ENCODE data around the gene TIPARP. TPM values are rescaled to one million over a fixed set of nuclear protein-coding genes. Genes with fewer than 3 reads are reported as not detected.

Gene TIPARP
- total and polyA plus RNA-seq, 2 donors (not counting 1 experiment from before 2014, with no cell fraction given), result 8.6 to 22.1 TPM

- no peaks in the 10 kb centered on the region for H3K27me3 ChIP-seq (ENCODE audit: control insufficient read depth, insufficient read depth, low read length)
- no peak overlapping the region for H3K4me3 ChIP-seq (replicated peaks in 1 of 4; ENCODE audit: control extremely low read depth in 1 of 4, insufficient read depth in 1 of 4, low read depth in 3 of 4, low read length in 4 of 4)
- H3K4me1 ChIP-seq (ENCODE audit: control insufficient read depth, extremely low read depth, insufficient read depth, low read length), result peaks cover 2% of the 10 kb centered on the region
- DNase-seq (ENCODE audit: low read depth in 2 of 2), result peak in 1 of 2 donors; percentile 55
- H3K9ac ChIP-seq (ENCODE audit: insufficient read depth, low read length), result no peak overlapping the region
- H3K9me3 ChIP-seq (ENCODE audit: control insufficient read depth, insufficient read depth, low read depth, low read length), result no peaks in the 10 kb centered on the region
- no peak overlapping the region for H3K27ac ChIP-seq (ENCODE audit: insufficient read depth, low read length)
- TF ChIP-seq CTCF (conservative IDR thresholded peaks at IDR 0.05 in 1 of 2, IDR thresholded peaks at IDR 0.05 in 1 of 2; ENCODE audit: low read depth in 1 of 2, low read length in 2 of 2) (no peak), EZH2 (IDR thresholded peaks at IDR 0.05; ENCODE audit: low read length, missing control alignments) (no peak)
- no peak overlapping the region for H3K4me2 ChIP-seq (ENCODE audit: extremely low read depth, insufficient read depth, low read length)
- no peaks in the 10 kb centered on the region for H3K36me3 ChIP-seq (ENCODE audit: control insufficient read depth, insufficient read depth, low read length)
- no peak overlapping the region for H2AFZ ChIP-seq (ENCODE audit: low read length)
- no peaks in the 10 kb centered on the region for H3K79me2 ChIP-seq (ENCODE audit: control insufficient read depth, insufficient read depth, low read length)
- no peaks in the 10 kb centered on the region for H4K20me1 ChIP-seq (ENCODE audit: control insufficient read depth, extremely low read depth, insufficient read depth, low read length)
Observed at GRCh38 chr3:156630773-156631093, 43.7 kb upstream of the TIPARP start.

- H3K79me2 ChIP-seq (ENCODE audit: control insufficient read depth, insufficient read depth, low read length), result no peaks in the 10 kb centered on the region
- H3K9me3 ChIP-seq (ENCODE audit: control insufficient read depth, insufficient read depth, low read depth, low read length), result no peaks in the 10 kb centered on the region
- H4K20me1 ChIP-seq (ENCODE audit: control insufficient read depth, extremely low read depth, insufficient read depth, low read length), result no peaks in the 10 kb centered on the region
- no peak overlapping the region for H3K4me2 ChIP-seq (ENCODE audit: extremely low read depth, insufficient read depth, low read length)
- H3K9ac ChIP-seq (ENCODE audit: insufficient read depth, low read length), result no peak overlapping the region
- no peak overlapping the region for H3K27ac ChIP-seq (ENCODE audit: insufficient read depth, low read length)
- no peaks in the 10 kb centered on the region for H3K36me3 ChIP-seq (ENCODE audit: control insufficient read depth, insufficient read depth, low read length)
- TF ChIP-seq EZH2 (IDR thresholded peaks at IDR 0.05; ENCODE audit: low read length, missing control alignments) (no peak), CTCF (conservative IDR thresholded peaks at IDR 0.05 in 1 of 2, IDR thresholded peaks at IDR 0.05 in 1 of 2; ENCODE audit: low read depth in 1 of 2, low read length in 2 of 2) (no peak)
- H3K4me1 ChIP-seq (ENCODE audit: control insufficient read depth, extremely low read depth, insufficient read depth, low read length), result peaks cover 2% of the 10 kb centered on the region
- no peak overlapping the region for H2AFZ ChIP-seq (ENCODE audit: low read length)
- DNase-seq (ENCODE audit: low read depth in 2 of 2), result no peak
- no peaks in the 10 kb centered on the region for H3K27me3 ChIP-seq (ENCODE audit: control insufficient read depth, insufficient read depth, low read length)
- H3K4me3 ChIP-seq (replicated peaks in 1 of 4; ENCODE audit: control extremely low read depth in 1 of 4, insufficient read depth in 1 of 4, low read depth in 3 of 4, low read length in 4 of 4), result no peak overlapping the region
Observed at GRCh38 chr3:156631323-156631722, 43.1 kb upstream of the TIPARP start.

- Histone ChIP-seq H3K4me2 (ENCODE audit: extremely low read depth, insufficient read depth, low read length) (no peak overlapping the region), H3K9me3 (ENCODE audit: control insufficient read depth, insufficient read depth, low read depth, low read length) (no peaks in the 10 kb centered on the region), H3K4me1 (ENCODE audit: control insufficient read depth, extremely low read depth, insufficient read depth, low read length) (peaks cover 2% of the 10 kb centered on the region), H3K27ac (ENCODE audit: insufficient read depth, low read length) (no peak overlapping the region), H4K20me1 (ENCODE audit: control insufficient read depth, extremely low read depth, insufficient read depth, low read length) (no peaks in the 10 kb centered on the region), H3K4me3 (replicated peaks in 1 of 4; ENCODE audit: control extremely low read depth in 1 of 4, insufficient read depth in 1 of 4, low read depth in 3 of 4, low read length in 4 of 4) (no peak overlapping the region), H3K79me2 (ENCODE audit: control insufficient read depth, insufficient read depth, low read length) (no peaks in the 10 kb centered on the region), H3K27me3 (ENCODE audit: control insufficient read depth, insufficient read depth, low read length) (no peaks in the 10 kb centered on the region), H3K9ac (ENCODE audit: insufficient read depth, low read length) (no peak overlapping the region), H2AFZ (ENCODE audit: low read length) (no peak overlapping the region), H3K36me3 (ENCODE audit: control insufficient read depth, insufficient read depth, low read length) (no peaks in the 10 kb centered on the region)
- TF ChIP-seq CTCF (conservative IDR thresholded peaks at IDR 0.05 in 1 of 2, IDR thresholded peaks at IDR 0.05 in 1 of 2; ENCODE audit: low read depth in 1 of 2, low read length in 2 of 2) (no peak), EZH2 (IDR thresholded peaks at IDR 0.05; ENCODE audit: low read length, missing control alignments) (no peak)
- DNase-seq (ENCODE audit: low read depth in 2 of 2), result no peak
Observed at GRCh38 chr3:156632601-156633000, 41.8 kb upstream of the TIPARP start.
